ENCODE data around the gene KIAA0319L.

KIAA0319L gene

GRCh38 chr1:35555601-35556477 is 1.4 kb downstream of the KIAA0319L start:
- DNase-seq (no peak), ATAC-seq (ENCODE audit: insufficient read depth, low read depth) (no peak)
- TF ChIP-seq EZH2 (IDR thresholded peaks at IDR 0.05; ENCODE audit: borderline replicate concordance, low read depth, low read length, severe bottlenecking) (no peak), CTCF (IDR thresholded peaks at IDR 0.05; ENCODE audit: borderline replicate concordance, extremely low read depth, low read length, poor library complexity, severe bottlenecking) (no peak)
- peaks cover 34% of the 10 kb centered on the region for H3K4me1 ChIP-seq (ENCODE audit: insufficient read depth, low read length)
- H3K4me2 ChIP-seq (ENCODE audit: insufficient read depth, low read length): peak overlapping the region; percentile 100
- H2AFZ ChIP-seq (ENCODE audit: low read depth, low read length): no peak overlapping the region
- no peaks in the 10 kb centered on the region for H4K20me1 ChIP-seq (ENCODE audit: insufficient read depth, low read length)
- peaks cover 31% of the 10 kb centered on the region for H3K36me3 ChIP-seq (ENCODE audit: insufficient read depth, low read length)
- H3K79me2 ChIP-seq (ENCODE audit: insufficient read depth, low read length): peaks cover 35% of the 10 kb centered on the region
- no peaks in the 10 kb centered on the region for H3K27me3 ChIP-seq (ENCODE audit: insufficient read depth, low read length, poor library complexity)
- peak overlapping the region; percentile 66 to 90; a peak in 3 of 4 replicates for H3K4me3 ChIP-seq (ENCODE audit: low read depth in 1 of 2, low read length in 2 of 2)
- no peaks in the 10 kb centered on the region for H3K9me3 ChIP-seq (ENCODE audit: insufficient read depth, low read length, severe bottlenecking)
- H3K9ac ChIP-seq (ENCODE audit: low read depth, low read length): peak overlapping the region; percentile 86
- H3K27ac ChIP-seq (ENCODE audit: low read length): no peak overlapping the region

- Histone ChIP-seq H3K27me3 (ENCODE audit: insufficient read depth, low read length, poor library complexity) (no peaks in the 10 kb centered on the region), H2AFZ (ENCODE audit: low read depth, low read length) (no peak overlapping the region), H3K36me3 (ENCODE audit: insufficient read depth, low read length) (peaks cover 30% of the 10 kb centered on the region), H3K4me3 (ENCODE audit: low read depth in 1 of 2, low read length in 2 of 2) (no peak overlapping the region), H3K9me3 (ENCODE audit: insufficient read depth, low read length, severe bottlenecking) (no peaks in the 10 kb centered on the region), H3K9ac (ENCODE audit: low read depth, low read length) (no peak overlapping the region), H3K27ac (ENCODE audit: low read length) (no peak overlapping the region), H3K4me1 (ENCODE audit: insufficient read depth, low read length) (peaks cover 34% of the 10 kb centered on the region), H3K4me2 (ENCODE audit: insufficient read depth, low read length) (peak overlapping the region; percentile 100; the same call in 1 of the 2 replicates), H3K79me2 (ENCODE audit: insufficient read depth, low read length) (peaks cover 35% of the 10 kb centered on the region), H4K20me1 (ENCODE audit: insufficient read depth, low read length) (no peaks in the 10 kb centered on the region)
- no peak for ATAC-seq (ENCODE audit: insufficient read depth, low read depth)
- DNase-seq: no peak
- no peak for TF ChIP-seq EZH2 (IDR thresholded peaks at IDR 0.05; ENCODE audit: borderline replicate concordance, low read depth, low read length, severe bottlenecking)
- TF ChIP-seq CTCF (IDR thresholded peaks at IDR 0.05; ENCODE audit: borderline replicate concordance, extremely low read depth, low read length, poor library complexity, severe bottlenecking): no peak
These were observed 2.0 kb downstream of the KIAA0319L start for GRCh38 chr1:35555212-35555584.

- Histone ChIP-seq H4K20me1 (ENCODE audit: insufficient read depth, low read length) (no peaks in the 10 kb centered on the region), H3K4me2 (ENCODE audit: insufficient read depth, low read length) (peak overlapping the region; percentile 100; the same call in 1 of the 2 replicates), H3K36me3 (ENCODE audit: insufficient read depth, low read length) (peaks cover 30% of the 10 kb centered on the region), H3K9ac (ENCODE audit: low read depth, low read length) (no peak overlapping the region), H2AFZ (ENCODE audit: low read depth, low read length) (no peak overlapping the region), H3K79me2 (ENCODE audit: insufficient read depth, low read length) (peaks cover 35% of the 10 kb centered on the region), H3K9me3 (ENCODE audit: insufficient read depth, low read length, severe bottlenecking) (no peaks in the 10 kb centered on the region), H3K27me3 (ENCODE audit: insufficient read depth, low read length, poor library complexity) (no peaks in the 10 kb centered on the region), H3K4me1 (ENCODE audit: insufficient read depth, low read length) (peaks cover 34% of the 10 kb centered on the region), H3K27ac (ENCODE audit: low read length) (no peak overlapping the region), H3K4me3 (ENCODE audit: low read depth in 1 of 2, low read length in 2 of 2) (no peak overlapping the region)
- ATAC-seq (ENCODE audit: insufficient read depth, low read depth): no peak
- TF ChIP-seq CTCF (IDR thresholded peaks at IDR 0.05; ENCODE audit: borderline replicate concordance, extremely low read depth, low read length, poor library complexity, severe bottlenecking): no peak
- TF ChIP-seq EZH2 (IDR thresholded peaks at IDR 0.05; ENCODE audit: borderline replicate concordance, low read depth, low read length, severe bottlenecking): no peak
- no peak for DNase-seq
These were observed 2.7 kb downstream of the KIAA0319L start for GRCh38 chr1:35554266-35555211.
